Right atrium auricular region (tissue), 2 donors: ENCODE measurements around the gene NPAS3. TPM values are rescaled to one million over a fixed set of nuclear protein-coding genes. Genes with fewer than 3 reads are reported as not detected.

ENCODE experiments used
- DNase-seq: peaks from one replicate; pipeline ENCODE4 v3.0.0-alpha.2; 2019; ENCODE audit warnings: low spot score
- H3K27ac ChIP-seq, 2 donors: fragments of 200-600 bp; sonication (generic); 1 replicate in 1 of 2; 2 replicates in 1 of 2; pipeline ENCODE4 v1.5.1; 2016 to 2019
- H3K27me3 ChIP-seq, 2 donors: fragments of 200-600 bp; sonication (generic); one replicate each; pipeline versions ENCODE4 v1.5.1 to v1.6.0; 2017 to 2019
- H3K36me3 ChIP-seq: fragments of 200-600 bp; sonication (generic); one replicate; pipeline ENCODE4 v1.5.1; 2016
- H3K4me1 ChIP-seq, 2 donors: fragments of 200-600 bp; sonication (generic); one replicate each; pipeline versions ENCODE4 v1.5.1 to v1.6.0; 2017 to 2019
- H3K4me3 ChIP-seq, 2 donors: fragments of 200-600 bp; sonication (generic); 1 replicate in 1 of 2; 2 replicates in 1 of 2; pipeline ENCODE4 v1.5.1; 2017 to 2019; ENCODE audit warnings: mild to moderate bottlenecking in 1 of 2, moderate library complexity in 1 of 2
- H3K9me3 ChIP-seq, 2 donors: fragments of 200-600 bp; sonication (generic); one replicate each; pipeline ENCODE4 v1.5.1; 2019
- CTCF ChIP-seq, 2 donors: fragments of 200-600 bp; sonication (generic); IDR thresholded peaks; one replicate each; pipeline ENCODE4 v1.5.1; 2019; ENCODE audit warnings: antibody characterized with exemption in 2 of 2
- total RNA-seq, 2 donors: library from RNA; depleted of rRNA; stranded (reverse); fragments of >200 nt; gene quantifications; one replicate each; pipeline ENCODE4 v1.1.0, GENCODE V29; 2016

The NPAS3 gene
- total RNA-seq, 2 donors from 2014 or later, result 0.67 to 1.3 TPM

- H3K36me3 ChIP-seq, result no peaks in the 10 kb centered on the region
- no peak for DNase-seq
These were observed 672.9 kb downstream of the NPAS3 start for GRCh38 chr14:33611405-33612196.

GRCh38 chr14:33612197-33612505, 673.5 kb downstream of the NPAS3 start:
- H3K27me3 ChIP-seq, result no peaks in the 10 kb centered on the region
- DNase-seq, result no peak
- H3K4me1 ChIP-seq, result no peaks in the 10 kb centered on the region
- no peak overlapping the region for H3K4me3 ChIP-seq
- no peaks in the 10 kb centered on the region for H3K36me3 ChIP-seq
- H3K9me3 ChIP-seq, result no peaks in the 10 kb centered on the region
- no peak for TF ChIP-seq CTCF (IDR thresholded peaks at IDR 0.05)
- H3K27ac ChIP-seq, result no peak overlapping the region

More at GRCh38 chr14:33611405-33612196, 672.9 kb downstream of the NPAS3 start:
- Histone ChIP-seq H3K9me3 (no peaks in the 10 kb centered on the region), H3K4me1 (no peaks in the 10 kb centered on the region), H3K4me3 (no peak overlapping the region), H3K27ac (no peak overlapping the region), H3K27me3 (no peaks in the 10 kb centered on the region)
- no peak for TF ChIP-seq CTCF (IDR thresholded peaks at IDR 0.05)

- H3K27ac ChIP-seq, result no peak overlapping the region
- no peaks in the 10 kb centered on the region for H3K36me3 ChIP-seq
- no peak overlapping the region for H3K4me3 ChIP-seq
- H3K4me1 ChIP-seq, result no peaks in the 10 kb centered on the region
- no peaks in the 10 kb centered on the region for H3K27me3 ChIP-seq
- TF ChIP-seq CTCF (IDR thresholded peaks at IDR 0.05), result no peak
- DNase-seq, result no peak
- no peaks in the 10 kb centered on the region for H3K9me3 ChIP-seq
These were observed 678.5 kb downstream of the NPAS3 start for GRCh38 chr14:33617154-33617553.

- H3K27me3 ChIP-seq, result no peaks in the 10 kb centered on the region
- TF ChIP-seq CTCF (IDR thresholded peaks at IDR 0.05), result no peak
- no peaks in the 10 kb centered on the region for H3K36me3 ChIP-seq
- H3K9me3 ChIP-seq, result no peaks in the 10 kb centered on the region
- H3K4me3 ChIP-seq, result no peak overlapping the region
- no peak overlapping the region for H3K27ac ChIP-seq
- no peaks in the 10 kb centered on the region for H3K4me1 ChIP-seq
- DNase-seq, result no peak
These were observed 679.9 kb downstream of the NPAS3 start for GRCh38 chr14:33618361-33619105.

- H3K9me3 ChIP-seq, result no peaks in the 10 kb centered on the region
- H3K36me3 ChIP-seq, result no peaks in the 10 kb centered on the region
- no peaks in the 10 kb centered on the region for H3K4me1 ChIP-seq
- no peak overlapping the region for H3K27ac ChIP-seq
- no peaks in the 10 kb centered on the region for H3K27me3 ChIP-seq
- DNase-seq, result no peak
- no peak for TF ChIP-seq CTCF (IDR thresholded peaks at IDR 0.05)
- H3K4me3 ChIP-seq, result no peak overlapping the region
These were observed 683.8 kb downstream of the NPAS3 start for GRCh38 chr14:33622496-33622895.
